Testis (tissue), 3 donors: ENCODE data around the gene ASB7. TPM values are rescaled to one million over a fixed set of nuclear protein-coding genes. Genes with fewer than 3 reads are reported as not detected.

ENCODE experiments used
- DNase-seq: peaks from one replicate; pipeline ENCODE4 v3.0.0-alpha.2; 2019
- H3K27ac ChIP-seq, 2 donors: fragments of 200-600 bp; sonication (generic); one replicate each; pipeline ENCODE4 v1.5.1; 2019
- H3K27me3 ChIP-seq: fragments of 200-600 bp; sonication (generic); one replicate; pipeline ENCODE4 v1.5.1; 2019
- H3K36me3 ChIP-seq: fragments of 200-600 bp; sonication (generic); one replicate; pipeline ENCODE4 v1.5.1; 2017; ENCODE audit warnings: low read depth; ENCODE audit errors: missing control alignments
- H3K4me1 ChIP-seq: fragments of 200-600 bp; sonication (generic); one replicate; pipeline ENCODE4 v1.5.1; 2019
- H3K4me3 ChIP-seq, 2 donors: fragments of 200-600 bp; sonication (generic); one replicate each; pipeline ENCODE4 v1.5.1; 2017 to 2019
- H3K9me3 ChIP-seq: fragments of 200-600 bp; sonication (generic); one replicate; pipeline ENCODE4 v1.5.1; 2017
- CTCF ChIP-seq, 3 experiments: fragments of 450-650 bp in 2 of 3; fragments of 200-600 bp in 1 of 3; sonication (generic) in 1 of 3; IDR thresholded peaks; one replicate each; pipeline ENCODE4 v1.5.1; 2016 to 2019; ENCODE audit warnings: antibody characterized with exemption in 3 of 3, mild to moderate bottlenecking in 2 of 3, moderate library complexity in 1 of 3
- POLR2A ChIP-seq: fragments of 450-650 bp; IDR thresholded peaks from one replicate; pipeline ENCODE4 v1.6.1; 2017; ENCODE audit warnings: antibody characterized with exemption, mild to moderate bottlenecking, moderate library complexity
- WGBS, 2 donors: methylation state at CpG; one replicate each; pipeline ENCODE4 v1.1.5; 2018; 5-methylcytosine and 5-hydroxymethylcytosine counted together
- intact Hi-C: fragments of 100-400 bp; cut with DNase I; formaldehyde crosslinking; loops from one replicate; pipeline ENCODE4 v1.15.1; 2023; ENCODE audit warnings: low total_unique reads
- polyA plus RNA-seq: library from polyadenylated mRNA; stranded (reverse); fragments of 350-450 nt; fragmentation: Illumina TruSeq; extraction: RNeasy Lipid Tissue Mini Kit (QIAGEN cat#74804); gene quantifications from one replicate; pipeline ENCODE4 v1.2.3, GENCODE V29; 2014; ENCODE audit warnings: low read depth, low replicate concordance; ENCODE audit not compliant: insufficient read depth
- total RNA-seq, 2 donors: library from RNA; depleted of rRNA; stranded (reverse); fragments of >200 nt; gene quantifications; one replicate each; pipeline ENCODE4 v1.2.3, GENCODE V29; 2016

ASB7 gene
- total and polyA plus RNA-seq, 3 donors from 2014 or later, result 13.4 to 23.9 (median 23.6) TPM

- TF ChIP-seq CTCF (IDR thresholded peaks at IDR 0.05), result no peak
- no peaks in the 10 kb centered on the region for H3K36me3 ChIP-seq
- H3K4me3 ChIP-seq, result peak overlapping the region; percentile 90 to 91
- intact Hi-C loops, result no loop called here
- WGBS, 2 donors, result 2 to 3% methylated on average over 10 of the region's 10 CpGs
- no peaks in the 10 kb centered on the region for H3K27me3 ChIP-seq
- no peaks in the 10 kb centered on the region for H3K9me3 ChIP-seq
- peaks cover 19% of the 10 kb centered on the region for H3K4me1 ChIP-seq
- no peak overlapping the region for H3K27ac ChIP-seq
- peak; percentile 36 for DNase-seq
Measured at GRCh38 chr15:100601163-100601562, 1.2 kb upstream of the ASB7 start.

- Histone ChIP-seq H3K9me3 (no peaks in the 10 kb centered on the region), H3K4me3 (peak overlapping the region; percentile 90 to 91), H3K27me3 (no peaks in the 10 kb centered on the region), H3K36me3 (no peaks in the 10 kb centered on the region), H3K27ac (peak overlapping the region; percentile 72 to 81), H3K4me1 (peaks cover 19% of the 10 kb centered on the region)
- TF ChIP-seq CTCF (IDR thresholded peaks at IDR 0.05), result no peak
- TF ChIP-seq POLR2A, result no peak
- no peak for DNase-seq
- intact Hi-C loops, result no loop called here
- WGBS, 2 donors, result 0% methylated on average over 9 to 21 of the region's 21 CpGs
Measured at GRCh38 chr15:100601617-100602063, 749 bp upstream of the ASB7 start.

- intact Hi-C loops, result no loop called here
- H3K9me3 ChIP-seq, result no peaks in the 10 kb centered on the region
- no peaks in the 10 kb centered on the region for H3K27me3 ChIP-seq
- peaks cover 19% of the 10 kb centered on the region for H3K4me1 ChIP-seq
- WGBS, 2 donors, result 0 to 2% methylated on average over 8 to 16 of the region's 16 CpGs
- TF ChIP-seq POLR2A, result no peak
- TF ChIP-seq CTCF (IDR thresholded peaks at IDR 0.05), result no peak
- no peaks in the 10 kb centered on the region for H3K36me3 ChIP-seq
- peak; percentile 27 for DNase-seq
- peak overlapping the region; percentile 90 to 91 for H3K4me3 ChIP-seq
- peak overlapping the region; percentile 53 to 82 for H3K27ac ChIP-seq
Measured at GRCh38 chr15:100602823-100603393, 519 bp downstream of the ASB7 start.

GRCh38 chr15:100612539-100612938, 10.2 kb downstream of the ASB7 start:
- no peaks in the 10 kb centered on the region for H3K36me3 ChIP-seq
- H3K4me1 ChIP-seq, result no peaks in the 10 kb centered on the region
- no peak for DNase-seq
- TF ChIP-seq CTCF (IDR thresholded peaks at IDR 0.05) (no peak), POLR2A (no peak)
- WGBS, 2 donors, result 95 to 96% methylated on average over 2 of the region's 2 CpGs
- intact Hi-C loops, result no loop called here
- no peak overlapping the region for H3K27ac ChIP-seq
- no peaks in the 10 kb centered on the region for H3K27me3 ChIP-seq
- no peak overlapping the region for H3K4me3 ChIP-seq
- no peaks in the 10 kb centered on the region for H3K9me3 ChIP-seq

- Histone ChIP-seq H3K4me3 (no peak overlapping the region), H3K27me3 (no peaks in the 10 kb centered on the region), H3K9me3 (no peaks in the 10 kb centered on the region), H3K36me3 (no peaks in the 10 kb centered on the region), H3K4me1 (no peaks in the 10 kb centered on the region), H3K27ac (no peak overlapping the region)
- TF ChIP-seq POLR2A, result no peak
- intact Hi-C loops, result no loop called here
- 90 to 100% methylated on average over 1 of the region's 1 CpG for WGBS, 2 donors
- no peak for DNase-seq
Measured at GRCh38 chr15:100613208-100613607, 10.8 kb downstream of the ASB7 start.
